ENCODE measurements around the gene SLC22A16.

The SLC22A16 gene

GRCh38 chr6:110422444-110422822, 54.0 kb downstream of the SLC22A16 start:
- Histone ChIP-seq H3K27me3 (ENCODE audit: low read length) (no peaks in the 10 kb centered on the region), H3K9me2 (replicated peaks; ENCODE audit: insufficient read depth, low read length) (no peaks in the 10 kb centered on the region), H3K79me2 (ENCODE audit: insufficient read depth, low read length) (no peaks in the 10 kb centered on the region), H3K4me3 (ENCODE audit: insufficient read depth, low read length, poor library complexity, severe bottlenecking) (no peak overlapping the region), H2AFZ (ENCODE audit: low read depth, low read length, severe bottlenecking) (no peak overlapping the region), H3K9ac (ENCODE audit: low read length) (no peak overlapping the region), H3K4me2 (ENCODE audit: low read depth, low read length, poor library complexity, severe bottlenecking) (no peak overlapping the region), H4K20me1 (ENCODE audit: low read depth, low read length) (no peaks in the 10 kb centered on the region), H3F3A (ENCODE audit: insufficient read depth) (no peaks in the 10 kb centered on the region), H3K9me3 (ENCODE audit: insufficient read depth, low read length) (no peaks in the 10 kb centered on the region), H3K36me3 (ENCODE audit: low read length) (no peaks in the 10 kb centered on the region), H3K27ac (ENCODE audit: low read depth, low read length) (no peak overlapping the region)
- no peak for TF ChIP-seq EZH2phosphoT487 (conservative IDR thresholded peaks at IDR 0.05; ENCODE audit: low read length)
- TF ChIP-seq CTCF (IDR thresholded peaks at IDR 0.05; ENCODE audit: insufficient read depth, low read length, poor library complexity, severe bottlenecking): no peak

GRCh38 chr6:110421749-110422443, 54.5 kb downstream of the SLC22A16 start:
- Histone ChIP-seq H3K36me3 (ENCODE audit: low read length) (no peaks in the 10 kb centered on the region), H3K4me3 (ENCODE audit: insufficient read depth, low read length, poor library complexity, severe bottlenecking) (no peak overlapping the region), H3K9me2 (replicated peaks; ENCODE audit: insufficient read depth, low read length) (no peaks in the 10 kb centered on the region), H3K27ac (ENCODE audit: low read depth, low read length) (no peak overlapping the region), H2AFZ (ENCODE audit: low read depth, low read length, severe bottlenecking) (no peak overlapping the region), H3K9ac (ENCODE audit: low read length) (no peak overlapping the region), H3K9me3 (ENCODE audit: insufficient read depth, low read length) (no peaks in the 10 kb centered on the region), H3K79me2 (ENCODE audit: insufficient read depth, low read length) (no peaks in the 10 kb centered on the region), H4K20me1 (ENCODE audit: low read depth, low read length) (no peaks in the 10 kb centered on the region), H3K4me2 (ENCODE audit: low read depth, low read length, poor library complexity, severe bottlenecking) (no peak overlapping the region), H3K27me3 (ENCODE audit: low read length) (no peaks in the 10 kb centered on the region), H3F3A (ENCODE audit: insufficient read depth) (no peaks in the 10 kb centered on the region)
- no peak for TF ChIP-seq CTCF (IDR thresholded peaks at IDR 0.05; ENCODE audit: insufficient read depth, low read length, poor library complexity, severe bottlenecking)
- TF ChIP-seq EZH2phosphoT487 (conservative IDR thresholded peaks at IDR 0.05; ENCODE audit: low read length): no peak

GRCh38 chr6:110419028-110419739, 57.2 kb downstream of the SLC22A16 start:
- Histone ChIP-seq H3K27ac (ENCODE audit: low read depth, low read length) (no peak overlapping the region), H3K9me2 (replicated peaks; ENCODE audit: insufficient read depth, low read length) (no peaks in the 10 kb centered on the region), H3K9me3 (ENCODE audit: insufficient read depth, low read length) (no peaks in the 10 kb centered on the region), H2AFZ (ENCODE audit: low read depth, low read length, severe bottlenecking) (no peak overlapping the region), H3K9ac (ENCODE audit: low read length) (no peak overlapping the region), H3K27me3 (ENCODE audit: low read length) (no peaks in the 10 kb centered on the region), H3K4me2 (ENCODE audit: low read depth, low read length, poor library complexity, severe bottlenecking) (no peak overlapping the region), H3K36me3 (ENCODE audit: low read length) (no peaks in the 10 kb centered on the region), H3K79me2 (ENCODE audit: insufficient read depth, low read length) (no peaks in the 10 kb centered on the region), H4K20me1 (ENCODE audit: low read depth, low read length) (no peaks in the 10 kb centered on the region), H3F3A (ENCODE audit: insufficient read depth) (no peaks in the 10 kb centered on the region), H3K4me3 (ENCODE audit: insufficient read depth, low read length, poor library complexity, severe bottlenecking) (no peak overlapping the region)
- TF ChIP-seq CTCF (IDR thresholded peaks at IDR 0.05; ENCODE audit: insufficient read depth, low read length, poor library complexity, severe bottlenecking) (no peak), EZH2phosphoT487 (conservative IDR thresholded peaks at IDR 0.05; ENCODE audit: low read length) (no peak)

Data from SU-DHL-6 (cell line).